Breast epithelium (tissue), 3 donors: ENCODE data around the gene PLCH1.

Experiments used
- POLR2A ChIP-seq: fragments of 450-650 bp; IDR thresholded peaks from one replicate; pipeline ENCODE4 v1.6.1; 2016; ENCODE audit warnings: antibody characterized with exemption, mild to moderate bottlenecking, moderate library complexity
- POLR2AphosphoS5 ChIP-seq, 3 donors: sonication (generic); formaldehyde crosslinking; IDR thresholded peaks; one replicate each; pipeline ENCODE4 v1.6.1; 2017; ENCODE audit warnings: antibody characterized with exemption in 3 of 3
- TF ChIP-seq, protein P1 (sequence below), 3 donors: fragments of 450-650 bp; IDR thresholded peaks; one replicate each; pipeline ENCODE4 v1.5.1; 2016 to 2017; ENCODE audit warnings: antibody characterized with exemption in 3 of 3, mild to moderate bottlenecking in 3 of 3, moderate library complexity in 3 of 3

DNA sequence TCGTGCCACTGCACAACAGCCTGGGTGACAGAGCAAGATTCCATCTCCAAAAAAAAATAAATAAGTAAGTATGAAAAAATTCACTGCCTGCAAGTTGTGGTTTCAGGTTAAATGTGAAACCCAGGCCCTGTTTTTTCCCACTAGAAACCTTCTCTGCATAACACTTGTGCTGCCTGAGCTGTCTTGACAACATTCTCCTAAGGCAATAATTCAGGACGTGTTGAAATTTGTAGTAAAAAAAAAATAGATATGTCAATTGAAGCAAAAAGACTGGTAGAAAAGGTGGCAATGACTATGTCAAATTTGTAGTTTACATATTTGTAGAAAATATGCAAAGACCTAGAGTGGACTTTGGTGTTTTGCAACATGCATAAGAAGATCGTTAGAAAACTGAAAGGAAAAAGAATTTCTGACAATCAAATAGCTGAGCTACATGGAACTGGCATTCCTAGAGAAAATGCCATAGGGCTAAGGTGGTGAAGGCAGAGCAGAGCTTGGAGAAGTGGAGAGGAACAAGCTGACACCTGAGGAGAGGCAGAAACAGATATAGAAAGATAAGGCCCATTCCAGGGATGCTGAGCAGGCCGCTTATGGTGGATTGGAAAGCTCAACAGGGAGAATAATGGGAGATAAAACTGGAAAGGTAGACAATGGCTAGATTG, 150.2 kb downstream of the PLCH1 start:
- TF ChIP-seq POLR2A = no peak
- TF ChIP-seq, protein P1, sequence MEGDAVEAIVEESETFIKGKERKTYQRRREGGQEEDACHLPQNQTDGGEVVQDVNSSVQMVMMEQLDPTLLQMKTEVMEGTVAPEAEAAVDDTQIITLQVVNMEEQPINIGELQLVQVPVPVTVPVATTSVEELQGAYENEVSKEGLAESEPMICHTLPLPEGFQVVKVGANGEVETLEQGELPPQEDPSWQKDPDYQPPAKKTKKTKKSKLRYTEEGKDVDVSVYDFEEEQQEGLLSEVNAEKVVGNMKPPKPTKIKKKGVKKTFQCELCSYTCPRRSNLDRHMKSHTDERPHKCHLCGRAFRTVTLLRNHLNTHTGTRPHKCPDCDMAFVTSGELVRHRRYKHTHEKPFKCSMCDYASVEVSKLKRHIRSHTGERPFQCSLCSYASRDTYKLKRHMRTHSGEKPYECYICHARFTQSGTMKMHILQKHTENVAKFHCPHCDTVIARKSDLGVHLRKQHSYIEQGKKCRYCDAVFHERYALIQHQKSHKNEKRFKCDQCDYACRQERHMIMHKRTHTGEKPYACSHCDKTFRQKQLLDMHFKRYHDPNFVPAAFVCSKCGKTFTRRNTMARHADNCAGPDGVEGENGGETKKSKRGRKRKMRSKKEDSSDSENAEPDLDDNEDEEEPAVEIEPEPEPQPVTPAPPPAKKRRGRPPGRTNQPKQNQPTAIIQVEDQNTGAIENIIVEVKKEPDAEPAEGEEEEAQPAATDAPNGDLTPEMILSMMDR (IDR thresholded peaks at IDR 0.05) = no peak
- TF ChIP-seq POLR2AphosphoS5 (IDR thresholded peaks at IDR 0.05) = no peak
